T-helper 1 cell treated with Interleukin-12 subunit alpha and Interleukin-12 subunit beta and Interleukin-4 antibody, amounts not matched to agents 30 ng/mL and 1 ng/mL, for 36 hours (primary cell): ENCODE data around the gene LIME1. TPM values are rescaled to one million over a fixed set of nuclear protein-coding genes. Genes with fewer than 3 reads are reported as not detected.
"Not testable (repeated sequence)": the region's sequence is repeated elsewhere in the genome, so short reads cannot be mapped to it uniquely, and the experiment has no call there.

ENCODE experiments used
- intact Hi-C: fragments of 100-400 bp; cut with micrococcal nuclease; formaldehyde crosslinking; loops from one replicate; pipeline ENCODE4 v1.15.1; 2024
- total RNA-seq: library from RNA; stranded (reverse); gene quantifications from 2 replicates; pipeline ENCODE4 v1.2.3, GENCODE V29; 2022

Gene LIME1
- total RNA-seq, 1 donor from 2014 or later = 73.8 TPM

DNA sequence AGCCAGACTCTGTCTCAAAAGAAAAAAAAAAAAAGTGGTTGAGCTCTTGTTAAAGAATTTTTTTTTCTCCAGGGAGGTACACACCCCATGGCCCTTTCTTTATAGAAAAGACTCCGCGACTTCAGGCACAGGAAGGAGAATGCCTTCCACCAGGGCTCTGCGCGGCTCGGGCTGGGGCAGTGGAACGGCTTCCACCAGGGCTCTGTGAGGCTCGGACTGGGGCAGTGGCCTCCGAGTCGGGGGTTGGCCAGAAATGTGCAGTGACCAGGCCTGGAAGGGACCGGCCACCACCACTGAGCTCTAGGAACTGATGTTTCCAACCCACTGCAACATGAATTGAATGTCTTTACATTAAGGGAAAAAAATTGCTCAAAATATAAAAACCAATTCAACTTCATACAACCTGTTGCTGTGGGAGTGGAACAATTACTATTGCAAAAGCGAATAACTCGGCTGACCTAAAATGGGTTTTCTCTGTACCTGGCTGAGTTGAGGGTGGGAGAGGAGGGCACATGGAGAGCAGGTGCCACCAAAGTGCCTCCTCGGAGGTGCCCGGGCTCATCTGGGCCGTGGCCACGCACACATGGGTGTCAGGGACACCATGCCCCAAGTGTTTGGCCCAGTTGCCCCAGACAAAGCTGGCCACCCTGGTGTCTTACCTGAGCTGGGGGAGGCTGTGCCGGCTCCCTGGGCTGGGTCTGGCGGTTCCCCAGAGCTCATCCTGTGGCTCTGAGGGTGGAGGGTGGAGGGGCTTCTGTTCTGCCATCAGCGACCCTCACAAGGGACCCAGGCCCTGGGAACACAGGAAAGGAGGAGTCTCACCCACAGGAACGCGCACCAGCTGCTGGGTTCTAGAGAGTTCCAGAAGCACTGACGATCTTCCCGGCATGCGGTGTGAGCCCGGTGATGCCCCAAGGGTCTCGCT, 32.4 kb downstream of the LIME1 start:
- intact Hi-C loops = no loop called here

DNA sequence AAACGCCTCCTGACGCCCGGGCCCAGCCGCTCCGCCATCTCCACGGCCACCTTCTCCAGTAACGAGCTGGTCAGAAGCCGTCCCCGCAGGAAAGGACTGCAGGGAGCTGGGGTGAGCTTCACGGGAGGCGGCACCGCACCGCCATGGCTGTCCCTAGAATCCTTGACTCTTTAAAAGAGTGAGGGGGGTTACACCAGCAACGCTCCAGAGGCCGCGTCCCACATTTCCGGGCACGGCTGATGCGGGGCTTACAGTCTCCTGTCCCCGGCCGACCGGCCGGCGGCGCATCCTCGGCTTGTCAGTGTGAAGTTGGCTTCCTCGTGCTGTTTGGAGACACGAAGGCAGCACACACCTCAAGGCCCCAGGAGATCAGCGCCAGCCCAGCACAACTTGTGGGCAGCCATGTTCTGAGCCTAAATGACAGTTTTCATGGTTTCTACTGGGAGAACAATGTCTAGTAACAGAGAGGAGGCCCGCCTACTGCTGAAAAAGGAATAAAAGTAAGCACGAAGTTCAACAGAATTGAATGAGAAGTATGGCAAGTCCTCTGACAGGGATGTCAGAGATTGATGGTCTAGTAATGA, 33.5 kb downstream of the LIME1 start:
- intact Hi-C loops = no loop called here

DNA sequence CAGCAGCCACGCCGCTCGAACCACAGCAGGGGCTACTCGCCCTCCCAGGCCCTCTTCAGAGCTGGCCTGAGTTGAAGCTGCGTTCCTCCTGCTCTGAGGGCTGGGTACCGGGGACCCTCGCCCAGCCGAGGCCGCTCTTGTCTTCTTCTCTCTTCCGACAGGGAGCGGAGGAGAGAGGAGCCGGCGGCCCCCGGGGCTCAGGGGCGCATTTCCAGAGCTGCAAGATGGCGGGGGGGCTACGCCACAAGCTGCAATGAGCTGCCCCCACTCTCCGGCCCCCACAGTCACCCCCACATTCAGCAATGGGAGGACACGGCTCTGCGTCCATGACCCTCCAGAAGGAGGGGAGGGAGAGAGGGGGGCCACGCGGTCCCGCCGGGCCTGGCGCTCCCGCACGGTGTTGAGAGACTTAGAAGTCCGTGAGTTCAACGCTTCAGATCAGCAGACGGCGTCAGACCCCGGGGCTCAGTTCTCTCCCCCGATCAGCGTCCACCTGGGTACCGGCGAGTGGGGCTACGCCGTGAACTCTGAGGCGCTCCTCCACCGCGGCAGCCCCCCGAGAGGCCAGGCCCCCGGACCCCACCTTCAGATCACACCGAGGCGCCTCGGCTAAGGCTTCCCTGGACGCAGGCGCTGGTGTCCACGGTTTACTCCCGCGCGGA, 34.7 kb downstream of the LIME1 start:
- intact Hi-C loops = no loop called here

DNA sequence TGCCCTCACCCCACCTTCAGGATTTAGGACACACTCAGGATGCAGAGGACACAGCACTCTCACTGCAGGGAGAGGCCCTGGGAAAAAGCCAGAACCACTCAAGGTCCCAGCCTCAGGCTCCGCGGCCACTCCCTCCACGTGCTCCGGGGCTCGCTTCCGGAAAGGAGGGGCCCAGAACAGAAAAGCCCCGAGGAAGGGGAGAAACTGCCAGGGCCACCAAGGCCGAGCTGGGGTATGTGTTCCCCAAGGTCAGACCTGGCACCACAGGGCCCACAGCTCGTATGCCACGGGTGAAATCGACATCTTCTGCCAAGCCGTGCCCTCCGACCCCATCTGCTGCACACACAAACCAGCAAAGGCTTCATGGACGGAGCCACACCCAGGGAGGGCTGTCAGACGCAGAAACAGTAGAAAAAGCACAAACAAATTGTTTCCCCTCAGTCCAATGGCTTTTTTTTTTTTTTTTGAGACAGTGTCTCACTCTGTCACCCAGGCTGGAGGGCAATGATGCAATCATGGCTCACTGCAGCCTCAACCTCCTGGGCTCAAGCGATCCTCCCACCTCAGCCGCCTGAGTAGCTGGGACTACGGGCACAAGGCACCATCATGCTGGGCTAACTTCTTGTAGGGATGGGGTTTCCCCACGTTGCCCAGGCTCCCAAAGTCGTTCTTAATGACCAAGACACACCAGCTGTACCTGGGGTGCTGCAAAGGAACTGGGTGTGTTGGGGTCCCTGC, 36.5 kb downstream of the LIME1 start:
- intact Hi-C loops = no loop called here

DNA sequence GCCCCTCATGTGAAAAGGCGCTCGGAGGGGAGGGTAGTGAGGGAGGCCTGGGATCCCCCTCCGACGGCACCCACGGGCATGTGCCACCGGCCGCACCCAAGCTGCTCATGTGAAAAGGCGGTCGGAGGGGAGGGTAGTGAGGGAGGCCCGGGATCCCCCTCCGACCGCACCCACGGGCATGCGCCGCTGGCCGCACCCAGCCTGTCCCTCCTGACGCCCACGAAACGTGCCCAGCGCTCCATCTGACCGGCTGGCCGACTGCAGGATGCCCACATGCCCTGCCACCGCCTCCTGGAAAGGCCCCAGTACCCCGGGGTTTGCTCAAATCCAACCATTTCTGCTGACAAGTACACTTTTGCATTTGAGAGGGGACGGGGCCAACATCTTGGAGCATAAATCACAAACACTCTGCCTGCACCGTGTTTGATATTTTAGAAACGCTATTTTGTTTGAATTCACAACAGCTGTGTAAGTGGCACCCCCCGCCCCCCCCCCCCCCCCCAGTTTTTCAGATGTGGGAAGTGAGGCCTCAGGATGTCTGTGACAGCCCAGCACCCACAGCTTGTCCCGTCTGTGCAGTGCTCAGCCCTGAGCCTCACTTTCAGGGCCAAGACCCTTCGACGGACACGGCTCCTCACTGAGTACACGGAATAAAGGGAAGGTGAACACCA, 37.2 kb downstream of the LIME1 start:
- intact Hi-C loops = no loop called here

DNA sequence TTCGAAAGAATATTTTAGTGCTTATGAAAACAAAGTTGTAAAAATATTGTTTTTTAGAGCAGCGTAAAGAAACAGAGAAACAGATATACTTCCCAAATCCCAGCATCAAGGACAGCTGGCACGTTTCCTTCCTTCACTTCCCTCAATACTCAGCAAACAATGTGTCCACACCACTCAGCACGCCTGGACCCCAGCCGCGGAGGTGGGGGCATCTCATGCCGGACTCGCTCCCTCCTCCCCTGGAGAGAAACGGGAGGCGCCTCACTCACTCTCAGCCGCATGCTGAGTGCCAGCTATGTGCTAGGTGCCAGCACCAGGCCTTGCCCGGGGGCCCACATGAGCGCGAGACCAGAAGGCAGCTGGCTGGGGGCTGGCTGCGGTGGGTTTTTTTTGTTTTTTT, 37.8 kb downstream of the LIME1 start:
- intact Hi-C loops = no loop called here

DNA sequence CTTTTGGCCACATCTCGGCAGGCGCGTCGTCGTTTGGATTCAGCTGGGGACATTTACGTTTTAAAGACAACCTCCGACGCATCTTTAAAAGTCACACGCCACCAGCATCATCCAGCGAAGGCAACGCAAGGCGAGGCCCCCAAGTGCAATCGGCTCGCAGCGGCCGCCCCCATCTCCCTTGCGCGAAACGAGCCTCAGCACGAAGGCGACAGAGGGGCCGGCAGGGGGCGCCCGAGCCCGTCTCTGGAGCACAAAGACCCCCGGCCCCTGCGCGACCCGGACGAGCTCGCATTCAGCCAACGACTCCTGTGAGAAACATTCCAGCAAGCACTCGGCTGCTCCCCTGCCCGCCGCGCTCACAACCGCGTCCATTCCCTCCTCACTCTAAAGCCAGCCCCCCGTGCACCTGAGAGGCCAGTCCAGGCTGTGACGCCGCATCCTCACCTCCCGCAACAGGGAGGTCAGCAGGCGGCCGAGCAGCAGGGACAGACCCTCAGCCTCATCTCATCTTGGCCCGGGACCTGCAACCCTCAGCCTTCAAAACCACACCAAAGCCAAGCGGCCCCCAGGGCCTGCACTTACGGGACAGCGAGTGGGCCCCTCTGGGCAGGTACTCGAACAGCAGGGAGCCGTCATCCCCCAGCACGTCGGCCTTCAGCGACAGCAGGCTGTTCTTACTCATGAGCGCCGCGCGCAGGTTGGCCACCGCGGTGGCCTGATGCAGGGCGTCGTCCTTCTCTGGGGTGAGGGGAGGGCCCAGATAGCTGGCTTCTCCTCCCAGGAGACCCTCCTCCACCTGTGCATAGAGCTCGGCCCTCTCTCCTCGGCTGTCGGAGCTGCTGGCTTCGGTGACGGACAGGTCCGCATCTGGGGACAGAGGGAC, 38.9 kb downstream of the LIME1 start:
- intact Hi-C loops = no loop called here

DNA sequence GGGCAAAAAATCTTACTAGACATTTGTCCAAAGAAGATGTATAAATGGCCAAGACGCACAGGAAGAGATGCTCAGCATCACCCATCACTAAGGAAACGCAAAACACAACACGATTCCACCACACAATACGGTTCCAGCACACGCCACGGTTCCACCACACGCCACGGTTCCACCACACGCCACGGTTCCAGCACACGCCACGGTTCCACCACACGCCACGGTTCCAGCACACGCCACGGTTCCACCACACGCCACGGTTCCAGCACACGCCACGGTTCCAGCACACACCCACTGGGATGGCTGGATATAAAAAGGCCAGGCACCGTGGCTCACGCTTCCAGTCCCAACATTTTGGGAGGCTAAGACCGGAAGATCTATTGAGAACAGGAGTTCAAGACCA, 40.4 kb downstream of the LIME1 start:
- intact Hi-C loops = not testable (repeated sequence)

DNA sequence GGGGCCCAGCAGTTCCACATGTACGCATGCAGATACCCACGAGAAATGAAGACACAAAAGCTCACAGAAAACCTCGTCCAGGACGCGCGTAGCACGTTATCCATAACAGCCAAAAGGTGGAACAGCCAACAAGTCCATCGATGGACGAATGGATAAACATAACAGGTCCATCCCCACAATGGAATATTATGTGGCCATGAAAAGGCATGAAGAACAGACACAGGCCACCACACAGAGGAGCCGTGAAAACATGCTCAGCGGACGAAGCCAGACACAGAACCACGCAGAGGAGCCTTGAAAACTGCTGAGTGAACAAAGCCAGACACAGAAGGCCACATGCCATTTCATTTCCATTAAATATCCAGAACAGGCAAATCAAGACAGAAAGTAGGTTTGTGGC, 41.1 kb downstream of the LIME1 start:
- intact Hi-C loops = no loop called here

DNA sequence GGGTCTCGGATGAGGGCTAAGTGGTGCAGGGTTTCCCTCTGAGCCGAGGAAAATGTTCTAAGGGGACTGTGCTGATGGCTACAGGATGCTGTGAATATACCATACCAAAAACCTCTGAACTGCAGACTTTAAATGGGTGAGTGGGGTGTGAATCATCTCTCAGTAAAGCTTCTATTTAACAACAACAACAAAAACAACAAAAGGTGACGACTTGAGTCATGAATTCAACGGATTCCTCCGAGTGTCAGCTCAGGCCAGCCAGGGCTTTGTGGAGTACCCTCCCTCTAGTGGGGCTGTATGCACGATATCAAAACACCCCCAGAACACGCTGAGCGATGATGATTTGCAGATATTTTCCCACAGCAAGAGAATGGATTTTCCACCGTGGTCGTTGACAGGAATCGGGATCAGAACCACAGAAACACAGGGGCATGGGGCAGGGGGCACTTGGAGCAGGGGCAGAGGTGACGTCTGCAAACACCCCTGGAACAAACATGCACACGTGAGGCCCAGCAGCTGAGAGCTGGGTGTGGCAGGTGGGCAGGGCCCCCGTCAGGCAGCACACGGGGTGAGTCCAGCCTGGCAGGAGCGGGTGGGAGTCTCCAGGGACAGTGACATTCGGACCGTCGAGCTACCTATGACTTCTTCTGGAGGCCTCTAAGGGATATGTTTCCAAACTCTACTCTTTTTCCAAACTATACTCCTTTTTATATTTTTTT, 41.7 kb downstream of the LIME1 start:
- intact Hi-C loops = no loop called here

DNA sequence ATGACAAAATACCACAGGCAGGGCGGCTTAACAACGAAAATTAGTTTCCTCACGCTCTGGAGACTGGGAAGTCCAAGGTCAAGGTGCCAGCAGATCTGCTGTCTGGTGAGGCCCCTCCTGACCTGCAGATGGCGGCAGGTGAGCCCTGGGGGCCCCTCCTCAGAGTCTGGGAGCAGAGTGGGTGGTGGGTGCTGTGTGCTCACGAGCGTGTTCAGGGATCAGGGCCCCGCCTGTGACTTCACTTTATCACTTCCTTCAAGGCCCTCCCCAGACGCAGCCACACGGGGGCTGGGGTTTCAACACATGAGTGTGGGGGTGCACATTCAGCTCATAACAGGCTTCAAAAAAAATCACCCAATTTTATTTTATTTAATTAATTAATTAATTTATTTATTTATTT, 42.4 kb downstream of the LIME1 start:
- intact Hi-C loops = no loop called here

DNA sequence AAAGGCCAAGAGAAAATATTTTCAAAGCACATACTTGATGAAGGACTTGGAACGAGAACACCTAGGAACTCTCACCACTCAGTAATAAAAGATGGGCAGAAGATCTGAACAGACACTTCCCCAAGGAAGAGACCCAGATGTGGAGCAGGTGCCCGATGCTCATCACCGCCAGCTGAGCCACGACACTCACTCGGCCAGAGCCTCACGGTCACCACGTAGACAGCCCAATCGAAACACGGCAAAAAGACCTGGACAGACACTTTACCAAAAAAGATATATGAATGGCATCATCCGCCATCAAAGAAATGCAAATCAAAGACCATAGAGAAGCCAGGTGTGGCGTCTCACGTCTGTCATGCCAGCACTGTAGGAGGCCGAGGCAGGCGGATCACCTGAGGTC, 44.7 kb downstream of the LIME1 start:
- intact Hi-C loops = loop anchor here (10.0 kb wide), 1 partner anchor 344 kb away; no protein-coding TSS in a partner anchor

DNA sequence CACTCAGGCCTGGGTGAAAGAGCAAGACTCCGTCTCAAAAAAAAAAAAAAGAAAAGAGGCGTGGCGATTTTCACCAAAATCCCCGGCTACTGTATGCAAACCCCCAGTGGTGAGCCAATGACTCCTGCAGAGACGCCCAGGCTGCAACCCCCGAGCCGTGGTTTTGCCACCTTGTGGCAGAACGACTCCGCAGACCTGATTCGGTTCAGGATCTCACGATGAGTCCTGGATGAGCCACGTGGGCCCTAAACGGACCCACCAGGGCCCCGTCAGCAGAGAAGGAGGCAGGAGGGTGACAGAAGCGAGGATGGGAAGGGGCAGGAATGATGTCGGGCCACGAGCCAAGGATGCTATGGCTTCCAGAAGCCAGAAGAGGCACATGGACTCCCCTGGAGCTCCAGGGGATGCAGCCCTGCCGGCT, 45.6 kb downstream of the LIME1 start:
- intact Hi-C loops = loop anchor here (10.0 kb wide), 1 partner anchor 343 kb away; no protein-coding TSS in a partner anchor

DNA sequence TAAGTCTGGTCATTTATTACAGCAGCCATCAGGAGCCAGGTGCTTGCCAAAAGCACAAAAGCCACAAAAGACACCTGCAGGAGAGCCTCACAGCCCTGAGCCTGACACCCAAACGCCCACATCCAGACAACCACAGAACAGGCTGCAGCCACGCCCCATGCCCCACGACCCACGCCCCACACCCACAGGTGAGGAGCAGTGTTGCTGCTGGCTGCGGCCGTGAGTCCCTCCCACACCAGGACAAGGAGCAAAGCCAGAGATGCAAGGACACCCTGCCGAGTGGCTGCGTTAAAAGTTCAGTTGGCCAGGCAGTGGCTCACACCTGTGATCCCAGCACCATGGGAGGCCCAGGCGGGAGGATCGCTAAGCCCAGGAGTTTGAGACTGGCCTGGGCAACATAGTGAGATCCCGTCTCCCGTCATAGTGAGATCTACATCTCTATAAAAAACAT, 46.1 kb downstream of the LIME1 start:
- intact Hi-C loops = loop anchor here (10.0 kb wide), 1 partner anchor 342 kb away; no protein-coding TSS in a partner anchor

DNA sequence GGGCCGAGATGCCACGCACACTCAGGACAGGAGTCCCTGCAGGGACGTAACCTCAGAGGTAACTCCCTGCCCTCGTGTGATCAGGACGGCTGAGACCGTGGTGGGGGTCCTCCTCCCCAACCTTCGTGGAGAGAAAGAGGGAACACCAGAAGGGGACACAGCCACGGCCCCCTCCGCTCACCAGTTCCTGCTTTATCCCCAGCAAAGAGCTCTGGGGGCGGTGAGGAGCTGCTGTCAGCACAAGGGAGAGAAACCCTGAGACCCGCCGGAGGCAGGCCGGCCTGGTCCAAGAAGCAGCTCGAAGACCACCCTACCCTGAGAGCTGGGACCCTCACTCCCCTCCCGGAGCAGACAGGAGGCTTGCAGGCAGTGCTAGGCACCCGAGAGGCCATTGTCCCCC, 47.5 kb downstream of the LIME1 start:
- intact Hi-C loops = loop anchor here (10.0 kb wide), 1 partner anchor 341 kb away; no protein-coding TSS in a partner anchor

DNA sequence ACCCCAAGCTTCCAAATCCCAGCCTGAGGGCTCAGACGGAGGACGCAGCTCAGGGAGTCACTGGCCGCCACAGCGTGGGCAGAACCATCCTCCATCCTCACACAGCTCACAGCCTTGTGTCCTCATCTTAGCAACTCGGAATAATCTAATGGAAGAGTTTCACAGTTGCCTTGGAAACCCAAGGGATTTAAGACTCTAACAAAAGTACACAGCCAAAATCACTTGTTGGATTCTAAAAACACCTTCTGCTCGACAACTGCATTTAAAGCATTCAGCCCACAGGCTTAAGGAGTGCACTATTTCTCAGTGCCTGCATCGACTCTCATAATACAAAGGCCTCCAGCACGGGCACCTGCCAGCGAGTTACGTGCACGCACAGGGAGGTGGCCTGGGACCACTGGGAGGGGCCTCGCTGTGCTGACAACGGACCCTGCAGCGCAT, 49.2 kb downstream of the LIME1 start:
- intact Hi-C loops = loop anchor here (1.0 to 10.0 kb wide), 5 partner anchors 11 to 339 kb away; partner anchors contain the start of gene TPD52L2

DNA sequence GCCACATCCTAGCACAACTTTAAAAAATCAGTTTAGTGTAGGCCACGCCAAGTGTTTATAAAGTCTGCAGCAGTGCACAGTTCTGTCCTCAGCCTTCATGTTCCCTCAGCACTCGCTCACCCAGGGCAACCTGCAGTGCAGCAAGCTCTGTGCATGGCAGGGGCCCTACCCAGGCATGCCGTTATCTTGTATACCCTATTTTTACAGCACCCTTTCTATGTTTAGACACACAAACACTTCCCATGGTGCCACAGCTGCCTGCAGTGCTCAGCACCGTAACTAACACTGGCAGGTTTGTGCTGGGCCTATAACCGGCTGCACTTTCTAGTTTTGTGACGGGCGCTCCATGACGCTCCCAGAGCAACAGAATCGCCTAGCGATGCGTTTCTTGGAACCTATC, 50.8 kb downstream of the LIME1 start:
- intact Hi-C loops = loop anchor here (5.0 to 10.0 kb wide), 2 partner anchors 270 to 337 kb away; no protein-coding TSS in a partner anchor

DNA sequence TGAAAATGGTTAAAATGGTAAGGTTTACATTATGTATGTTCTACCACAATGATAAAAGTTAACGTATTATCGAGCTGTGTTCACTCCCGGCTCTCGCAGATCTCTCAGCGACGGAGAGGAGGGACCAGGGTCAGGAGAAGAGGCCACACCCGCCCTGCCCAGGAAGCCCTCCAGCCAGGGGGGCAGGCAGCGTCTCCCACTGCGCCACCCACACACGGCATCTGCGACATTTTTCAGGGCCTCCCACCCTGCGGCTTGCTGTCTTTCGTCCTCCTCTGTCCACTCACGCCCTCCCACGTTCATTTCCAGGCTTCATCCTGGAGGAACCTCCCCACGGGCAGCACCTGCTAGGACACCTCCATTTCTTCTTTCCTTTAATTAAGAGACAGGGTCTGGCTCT, 51.3 kb downstream of the LIME1 start:
- intact Hi-C loops = loop anchor here (5.0 to 10.0 kb wide), 2 partner anchors 270 to 337 kb away; no protein-coding TSS in a partner anchor
